Measurements from ENCODE around the gene MAD1L1. TPM values are rescaled to one million over a fixed set of nuclear protein-coding genes. Genes with fewer than 3 reads are reported as not detected.

Gene MAD1L1
- total and polyA plus RNA-seq, 4 donors, result 29.3 to 44.1 (median 35.8) TPM

DNA sequence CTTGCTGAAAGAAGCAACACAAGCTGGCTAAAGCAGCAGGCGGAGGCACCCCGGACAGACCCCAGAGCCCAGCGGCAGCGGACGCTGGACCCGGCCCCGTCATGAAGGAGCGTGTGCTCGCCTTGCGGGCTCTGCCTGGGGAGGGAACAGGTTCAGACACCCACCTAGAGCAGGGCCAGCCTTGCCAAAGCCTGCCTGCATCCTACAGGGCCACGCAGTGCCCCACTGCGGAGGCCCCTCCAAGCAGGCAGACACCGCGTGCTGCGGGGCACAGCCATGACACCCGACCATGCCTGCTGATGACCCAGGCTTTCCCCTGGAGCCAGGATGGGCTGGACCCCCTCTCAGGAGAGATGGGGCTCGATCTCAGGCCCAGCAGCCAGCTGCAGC is 91.7 kb downstream of the MAD1L1 start:
- Histone ChIP-seq H3K27ac (ENCODE audit: low read depth, low read length) (no peak overlapping the region), H3K4me3 (ENCODE audit: low read depth, low read length) (no peak overlapping the region), H3K4me1 (ENCODE audit: control insufficient read depth, insufficient read depth, low read length) (peaks cover 64% of the 10 kb centered on the region), H3K27me3 (ENCODE audit: control insufficient read depth, insufficient read depth, low read length) (no peaks in the 10 kb centered on the region), H3K36me3 (ENCODE audit: control insufficient read depth, insufficient read depth, low read length) (peaks cover 88% of the 10 kb centered on the region), H3K9me3 (ENCODE audit: control insufficient read depth, insufficient read depth, low read length) (no peaks in the 10 kb centered on the region)
- WGBS (ENCODE audit: insufficient coverage), result 60% methylated on average over 16 of the region's 17 CpGs
- no peak for DNase-seq (ENCODE audit: low read depth in 4 of 6, low spot score in 6 of 6)

DNA sequence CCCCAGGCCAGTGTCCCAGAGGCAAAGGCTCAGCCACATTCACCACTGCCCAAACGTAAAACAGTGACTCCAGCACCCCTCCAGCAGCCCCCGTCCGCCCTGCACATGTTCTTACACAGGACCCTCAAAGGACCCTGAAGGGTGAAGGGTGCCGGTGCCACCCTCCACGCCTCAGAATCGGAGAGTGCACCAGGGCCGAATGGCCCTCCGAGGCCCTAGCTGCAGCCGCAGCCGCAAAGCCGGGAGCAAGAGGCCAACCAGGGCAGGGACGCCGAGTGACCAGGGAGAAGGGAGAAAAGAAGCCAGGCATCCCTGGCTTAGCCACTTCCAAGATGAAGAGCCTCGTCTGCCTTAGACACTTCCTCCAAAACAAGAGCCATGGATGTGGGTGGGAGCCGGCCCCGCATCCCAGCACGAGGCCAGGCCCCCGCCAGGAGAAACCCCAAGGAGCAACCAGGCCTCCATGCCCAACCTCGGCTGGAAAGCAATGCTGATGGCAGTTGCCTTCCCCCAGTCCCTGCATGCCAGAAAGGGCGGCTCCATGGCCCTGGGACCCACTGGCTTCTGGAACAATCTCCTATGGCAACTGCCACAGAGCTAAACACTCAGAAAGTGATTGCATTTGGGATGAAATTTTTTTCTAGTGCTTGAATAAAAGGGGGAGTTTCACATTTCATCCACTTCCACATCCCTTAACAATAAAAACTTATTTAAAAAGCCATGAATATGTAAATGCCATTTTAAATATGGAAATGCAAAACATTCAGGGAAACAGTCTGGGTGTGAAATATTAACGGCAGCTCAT is 92.3 kb downstream of the MAD1L1 start:
- no peaks in the 10 kb centered on the region for H3K9me3 ChIP-seq (ENCODE audit: control insufficient read depth, insufficient read depth, low read length)
- no peaks in the 10 kb centered on the region for H3K27me3 ChIP-seq (ENCODE audit: control insufficient read depth, insufficient read depth, low read length)
- H3K27ac ChIP-seq (ENCODE audit: low read depth, low read length), result no peak overlapping the region
- peaks cover 64% of the 10 kb centered on the region for H3K4me1 ChIP-seq (ENCODE audit: control insufficient read depth, insufficient read depth, low read length)
- peak in 2 of 6 donors; percentile 71 to 86 for DNase-seq (ENCODE audit: low read depth in 4 of 6, low spot score in 6 of 6)
- 73% methylated on average over 19 of the region's 21 CpGs for WGBS (ENCODE audit: insufficient coverage)
- H3K36me3 ChIP-seq (ENCODE audit: control insufficient read depth, insufficient read depth, low read length), result peaks cover 88% of the 10 kb centered on the region
- H3K4me3 ChIP-seq (ENCODE audit: low read depth, low read length), result no peak overlapping the region

DNA sequence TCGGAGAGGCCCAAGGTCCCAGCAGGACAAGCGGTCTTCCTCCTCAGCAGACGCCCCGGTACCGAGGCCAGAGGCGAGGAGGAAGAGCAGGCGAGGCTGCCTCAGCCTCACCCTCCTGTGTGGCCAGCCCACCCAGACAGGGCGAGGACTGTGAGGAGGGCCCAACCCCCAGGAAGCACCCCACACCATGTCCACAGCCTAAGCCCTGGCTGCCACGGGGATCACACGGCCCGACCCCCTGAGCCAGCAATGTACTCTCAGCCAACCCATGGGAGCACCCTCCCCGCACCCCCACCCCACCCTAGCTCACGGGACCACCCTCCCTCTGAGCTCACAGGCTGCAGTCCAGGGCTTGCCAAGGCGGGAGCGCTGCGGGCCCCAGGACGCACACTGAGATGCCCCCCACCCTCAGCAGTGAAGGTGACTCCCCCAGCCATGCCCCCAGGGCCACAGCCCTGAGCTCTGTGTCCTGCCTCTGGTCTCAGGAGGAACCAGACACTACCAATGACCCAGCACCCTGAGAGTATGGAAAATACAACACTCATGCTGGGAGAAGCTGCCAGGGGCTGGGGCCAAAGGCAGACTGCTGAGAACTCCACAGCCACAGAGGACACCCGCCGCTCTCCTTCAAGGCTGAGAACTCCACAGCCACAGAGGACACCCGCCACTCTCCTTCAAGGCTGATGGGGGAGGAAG is 93.6 kb downstream of the MAD1L1 start:
- Histone ChIP-seq H3K27ac (ENCODE audit: low read depth, low read length) (no peak overlapping the region), H3K4me3 (ENCODE audit: low read depth, low read length) (no peak overlapping the region), H3K27me3 (ENCODE audit: control insufficient read depth, insufficient read depth, low read length) (no peaks in the 10 kb centered on the region), H3K36me3 (ENCODE audit: control insufficient read depth, insufficient read depth, low read length) (peaks cover 76% of the 10 kb centered on the region), H3K4me1 (ENCODE audit: control insufficient read depth, insufficient read depth, low read length) (peaks cover 64% of the 10 kb centered on the region), H3K9me3 (ENCODE audit: control insufficient read depth, insufficient read depth, low read length) (no peaks in the 10 kb centered on the region)
- DNase-seq (ENCODE audit: low read depth in 4 of 6, low spot score in 6 of 6), result no peak
- WGBS (ENCODE audit: insufficient coverage), result 82% methylated on average over 16 of the region's 20 CpGs

DNA sequence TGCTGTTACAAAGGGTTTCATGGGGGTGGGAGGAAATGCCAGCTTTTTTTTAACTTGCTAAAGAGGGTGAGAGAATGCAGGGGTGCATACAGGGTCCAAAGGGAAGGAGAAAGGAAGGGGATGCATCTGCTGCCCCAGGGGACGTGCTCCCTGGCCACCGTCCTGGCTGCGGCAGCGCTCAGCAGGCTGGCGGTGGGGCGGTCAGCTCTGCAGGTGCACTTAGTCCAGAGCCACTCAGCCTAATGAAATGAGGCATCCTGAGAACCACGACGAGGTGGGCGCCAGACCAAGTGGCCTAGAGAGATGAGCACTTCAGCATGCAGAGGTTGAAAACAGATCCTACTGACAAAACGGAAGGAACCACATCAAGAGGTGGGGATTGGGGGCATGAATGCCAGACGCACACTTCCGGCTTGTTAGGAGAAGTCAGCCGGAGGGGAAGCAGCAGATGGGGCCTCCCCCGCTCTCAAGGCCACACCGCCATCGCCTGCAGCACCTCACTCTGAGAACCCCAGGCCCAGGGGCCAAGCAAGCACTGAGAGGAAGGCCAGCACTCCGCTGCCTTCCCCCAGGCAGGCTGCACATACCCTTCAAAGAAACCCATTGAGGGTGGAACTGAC is 94.5 kb downstream of the MAD1L1 start:
- Histone ChIP-seq H3K9me3 (ENCODE audit: control insufficient read depth, insufficient read depth, low read length) (no peaks in the 10 kb centered on the region), H3K4me3 (ENCODE audit: low read depth, low read length) (no peak overlapping the region), H3K36me3 (ENCODE audit: control insufficient read depth, insufficient read depth, low read length) (peaks cover 67% of the 10 kb centered on the region), H3K4me1 (ENCODE audit: control insufficient read depth, insufficient read depth, low read length) (peaks cover 57% of the 10 kb centered on the region), H3K27ac (ENCODE audit: low read depth, low read length) (no peak overlapping the region), H3K27me3 (ENCODE audit: control insufficient read depth, insufficient read depth, low read length) (no peaks in the 10 kb centered on the region)
- DNase-seq (ENCODE audit: low read depth in 4 of 6, low spot score in 6 of 6), result peak in 1 of 6 donors; percentile 25
- WGBS (ENCODE audit: insufficient coverage), result 75% methylated on average over 16 of the region's 17 CpGs

DNA sequence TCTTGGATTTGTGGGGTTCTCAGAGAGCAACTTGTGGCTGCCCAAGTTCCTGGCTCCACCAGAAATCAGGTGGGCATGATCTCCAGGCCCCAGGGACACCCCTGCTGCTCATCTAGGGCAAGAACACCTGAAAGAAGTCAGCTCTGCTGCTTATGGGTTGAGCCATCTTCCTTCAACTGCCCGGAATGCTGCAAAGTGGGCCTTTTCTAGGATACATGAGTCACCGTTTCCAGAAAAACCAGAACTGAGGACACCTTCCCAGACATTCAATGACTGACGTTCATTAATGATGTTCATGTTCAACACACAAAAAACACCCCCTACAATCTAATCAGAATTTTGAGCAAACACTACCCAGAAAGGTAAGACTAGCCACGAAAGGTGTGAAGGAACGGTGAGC is 98.0 kb downstream of the MAD1L1 start:
- H3K9me3 ChIP-seq (ENCODE audit: control insufficient read depth, insufficient read depth, low read length), result no peaks in the 10 kb centered on the region
- WGBS (ENCODE audit: insufficient coverage), result 100% methylated on average over 5 of the region's 5 CpGs
- H3K4me3 ChIP-seq (ENCODE audit: low read depth, low read length), result no peak overlapping the region
- no peak for DNase-seq (ENCODE audit: low read depth in 4 of 6, low spot score in 6 of 6)
- H3K36me3 ChIP-seq (ENCODE audit: control insufficient read depth, insufficient read depth, low read length), result peaks cover 52% of the 10 kb centered on the region
- H3K27me3 ChIP-seq (ENCODE audit: control insufficient read depth, insufficient read depth, low read length), result no peaks in the 10 kb centered on the region
- no peak overlapping the region for H3K27ac ChIP-seq (ENCODE audit: low read depth, low read length)
- H3K4me1 ChIP-seq (ENCODE audit: control insufficient read depth, insufficient read depth, low read length), result peaks cover 40% of the 10 kb centered on the region

DNA sequence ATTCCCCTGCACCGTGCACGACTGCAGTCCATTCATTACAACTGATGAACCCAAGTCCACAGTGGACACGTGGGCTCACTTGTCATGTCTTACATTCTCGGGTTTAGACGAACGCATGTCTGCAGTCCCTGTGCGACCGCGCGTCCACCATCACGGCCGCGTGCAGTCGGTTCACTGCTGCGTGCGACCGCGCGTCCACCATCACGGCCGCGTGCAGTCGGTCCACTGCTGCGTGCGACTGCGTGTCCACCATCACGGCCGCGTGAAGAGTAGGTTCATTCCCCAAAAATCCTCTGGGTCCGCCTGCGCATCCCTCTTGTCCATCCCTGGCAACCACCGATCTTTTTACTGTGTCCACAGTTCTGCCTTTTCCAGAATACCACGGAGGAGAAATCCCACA is 100.5 kb downstream of the MAD1L1 start:
- H3K9me3 ChIP-seq (ENCODE audit: control insufficient read depth, insufficient read depth, low read length), result no peaks in the 10 kb centered on the region
- peaks cover 40% of the 10 kb centered on the region for H3K4me1 ChIP-seq (ENCODE audit: control insufficient read depth, insufficient read depth, low read length)
- H3K27ac ChIP-seq (ENCODE audit: low read depth, low read length), result no peak overlapping the region
- 89% methylated on average over 28 of the region's 33 CpGs for WGBS (ENCODE audit: insufficient coverage)
- DNase-seq (ENCODE audit: low read depth in 4 of 6, low spot score in 6 of 6), result no peak
- H3K27me3 ChIP-seq (ENCODE audit: control insufficient read depth, insufficient read depth, low read length), result no peaks in the 10 kb centered on the region
- H3K36me3 ChIP-seq (ENCODE audit: control insufficient read depth, insufficient read depth, low read length), result peaks cover 49% of the 10 kb centered on the region
- no peak overlapping the region for H3K4me3 ChIP-seq (ENCODE audit: low read depth, low read length)

DNA sequence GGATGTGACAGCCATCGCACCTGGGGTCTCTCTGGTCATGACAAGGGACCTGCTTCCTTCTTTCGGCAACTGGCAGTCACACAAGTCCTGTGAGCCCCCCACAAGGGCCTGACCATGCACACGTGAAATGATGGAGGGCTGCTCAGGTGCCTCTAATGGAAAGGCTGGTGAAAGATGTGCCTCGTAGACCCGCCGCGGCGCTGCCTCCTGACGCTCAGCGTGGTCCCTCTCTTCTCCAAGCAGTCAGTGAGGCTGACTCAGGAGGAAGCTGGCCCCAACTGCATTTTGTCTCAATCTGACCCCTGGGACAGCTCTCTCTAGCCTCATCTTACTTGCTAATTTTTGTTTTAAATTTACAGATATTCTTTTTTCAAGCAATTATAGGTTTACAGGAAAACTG is 100.9 kb downstream of the MAD1L1 start:
- Histone ChIP-seq H3K4me3 (ENCODE audit: low read depth, low read length) (no peak overlapping the region), H3K9me3 (ENCODE audit: control insufficient read depth, insufficient read depth, low read length) (no peaks in the 10 kb centered on the region), H3K27me3 (ENCODE audit: control insufficient read depth, insufficient read depth, low read length) (no peaks in the 10 kb centered on the region), H3K36me3 (ENCODE audit: control insufficient read depth, insufficient read depth, low read length) (peaks cover 51% of the 10 kb centered on the region), H3K4me1 (ENCODE audit: control insufficient read depth, insufficient read depth, low read length) (peaks cover 45% of the 10 kb centered on the region), H3K27ac (ENCODE audit: low read depth, low read length) (no peak overlapping the region)
- peak in 1 of 6 donors; percentile 57 for DNase-seq (ENCODE audit: low read depth in 4 of 6, low spot score in 6 of 6)
- WGBS (ENCODE audit: insufficient coverage), result 75% methylated on average over 10 of the region's 10 CpGs

DNA sequence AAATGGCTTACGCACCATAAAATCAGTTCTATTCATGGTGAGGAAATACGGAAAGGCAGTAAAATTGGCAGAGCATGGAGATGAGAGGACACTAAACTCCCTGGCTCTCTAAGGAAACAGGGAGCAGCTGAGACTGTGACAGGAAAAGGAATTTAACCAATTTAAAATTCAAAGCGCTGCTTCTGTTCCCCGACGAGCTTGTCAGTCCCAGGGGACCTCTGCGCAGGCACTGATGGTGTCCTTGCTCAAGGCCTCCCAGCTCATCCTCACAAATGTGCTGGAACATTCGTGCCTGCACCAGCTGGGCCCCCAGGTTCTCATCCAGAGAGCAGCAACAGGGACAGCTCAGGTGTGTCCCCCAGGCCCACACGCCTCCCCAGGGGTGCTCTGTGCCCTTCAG is 101.4 kb downstream of the MAD1L1 start:
- Histone ChIP-seq H3K27ac (ENCODE audit: low read depth, low read length) (no peak overlapping the region), H3K9me3 (ENCODE audit: control insufficient read depth, insufficient read depth, low read length) (no peaks in the 10 kb centered on the region), H3K27me3 (ENCODE audit: control insufficient read depth, insufficient read depth, low read length) (no peaks in the 10 kb centered on the region), H3K36me3 (ENCODE audit: control insufficient read depth, insufficient read depth, low read length) (peaks cover 51% of the 10 kb centered on the region), H3K4me3 (ENCODE audit: low read depth, low read length) (no peak overlapping the region), H3K4me1 (ENCODE audit: control insufficient read depth, insufficient read depth, low read length) (peaks cover 45% of the 10 kb centered on the region)
- peak in 2 of 6 donors; percentile 27 to 86 for DNase-seq (ENCODE audit: low read depth in 4 of 6, low spot score in 6 of 6)
- WGBS (ENCODE audit: insufficient coverage), result 52% methylated on average over 7 of the region's 8 CpGs

DNA sequence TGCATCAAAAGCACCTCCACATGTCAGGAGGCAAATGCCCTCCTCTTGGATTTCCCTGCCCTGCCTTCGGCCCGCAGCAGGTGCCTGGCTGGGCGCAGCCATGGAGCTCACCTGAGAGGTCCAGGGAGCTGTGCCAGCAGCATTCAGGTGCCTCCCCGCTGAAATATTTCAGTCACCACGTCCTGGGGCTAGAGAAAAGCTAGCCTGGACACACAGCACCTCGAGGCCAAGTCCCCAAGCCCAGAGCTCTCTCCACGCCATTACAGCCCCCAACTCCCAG is 102.7 kb downstream of the MAD1L1 start:
- no peak overlapping the region for H3K4me3 ChIP-seq (ENCODE audit: low read depth, low read length)
- no peak overlapping the region for H3K27ac ChIP-seq (ENCODE audit: low read depth, low read length)
- H3K4me1 ChIP-seq (ENCODE audit: control insufficient read depth, insufficient read depth, low read length), result peaks cover 49% of the 10 kb centered on the region
- no peaks in the 10 kb centered on the region for H3K9me3 ChIP-seq (ENCODE audit: control insufficient read depth, insufficient read depth, low read length)
- no peak for DNase-seq (ENCODE audit: low read depth in 4 of 6, low spot score in 6 of 6)
- H3K36me3 ChIP-seq (ENCODE audit: control insufficient read depth, insufficient read depth, low read length), result peaks cover 54% of the 10 kb centered on the region
- WGBS (ENCODE audit: insufficient coverage), result 92% methylated on average over 6 of the region's 7 CpGs
- no peaks in the 10 kb centered on the region for H3K27me3 ChIP-seq (ENCODE audit: control insufficient read depth, insufficient read depth, low read length)

Data from spinal cord (tissue), 10 donors.